Epithelial cell of proximal tubule (primary cell): ENCODE data around the gene CDK1. TPM values are rescaled to one million over a fixed set of nuclear protein-coding genes. Genes with fewer than 3 reads are reported as not detected.

Experiments
- DNase-seq: peaks from one replicate; pipeline ENCODE4 v3.0.0-alpha.2; 2011; ENCODE audit warnings: low read depth
- H3K4me3 ChIP-seq: 2 replicates; pipeline ENCODE4 v1.5.1; 2011; ENCODE audit warnings: low read depth, mild to moderate bottlenecking, low read length
- CTCF ChIP-seq: conservative IDR thresholded peaks from 2 replicates; pipeline ENCODE4 v1.5.1; 2012; ENCODE audit warnings: low read depth, mild to moderate bottlenecking, low read length
- total RNA-seq: library from RNA; depleted of rRNA; stranded (reverse); fragments of >200 nt; gene quantifications from 2 replicates; pipeline ENCODE4 v1.2.3, GENCODE V29; 2015

CDK1 gene
- total RNA-seq, 1 donor from 2014 or later: 127 TPM

GRCh38 chr10:60753152-60753551, 25.1 kb upstream of the CDK1 start:
- no peak for TF ChIP-seq CTCF
- H3K4me3 ChIP-seq: no peak overlapping the region
- DNase-seq: no peak

GRCh38 chr10:60753817-60754216, 24.5 kb upstream of the CDK1 start:
- DNase-seq: no peak
- no peak for TF ChIP-seq CTCF
- H3K4me3 ChIP-seq: no peak overlapping the region

- no peak for TF ChIP-seq CTCF
- no peak for DNase-seq
- no peak overlapping the region for H3K4me3 ChIP-seq
Measured at GRCh38 chr10:60757420-60757895, 20.8 kb upstream of the CDK1 start.

- DNase-seq: no peak
- H3K4me3 ChIP-seq: no peak overlapping the region
- no peak for TF ChIP-seq CTCF
Measured at GRCh38 chr10:60759181-60759580, 19.1 kb upstream of the CDK1 start.

- H3K4me3 ChIP-seq: no peak overlapping the region
- no peak for TF ChIP-seq CTCF
- no peak for DNase-seq
Measured at GRCh38 chr10:60760711-60761210, 17.5 kb upstream of the CDK1 start.

- no peak for TF ChIP-seq CTCF
- no peak for DNase-seq
- no peak overlapping the region for H3K4me3 ChIP-seq
Measured at GRCh38 chr10:60762554-60762953, 15.7 kb upstream of the CDK1 start.

GRCh38 chr10:60767424-60767823, 10.9 kb upstream of the CDK1 start:
- no peak for TF ChIP-seq CTCF
- no peak overlapping the region for H3K4me3 ChIP-seq
- DNase-seq: no peak
